ENCODE data around the gene LRIG2.
A peak's percentile ranks its signal among the peaks of the same experiment; 100 is the strongest.
"Not testable (repeated sequence)": the region's sequence is repeated elsewhere in the genome, so short reads cannot be mapped to it uniquely, and the experiment has no call there.

The LRIG2 gene, protein sequence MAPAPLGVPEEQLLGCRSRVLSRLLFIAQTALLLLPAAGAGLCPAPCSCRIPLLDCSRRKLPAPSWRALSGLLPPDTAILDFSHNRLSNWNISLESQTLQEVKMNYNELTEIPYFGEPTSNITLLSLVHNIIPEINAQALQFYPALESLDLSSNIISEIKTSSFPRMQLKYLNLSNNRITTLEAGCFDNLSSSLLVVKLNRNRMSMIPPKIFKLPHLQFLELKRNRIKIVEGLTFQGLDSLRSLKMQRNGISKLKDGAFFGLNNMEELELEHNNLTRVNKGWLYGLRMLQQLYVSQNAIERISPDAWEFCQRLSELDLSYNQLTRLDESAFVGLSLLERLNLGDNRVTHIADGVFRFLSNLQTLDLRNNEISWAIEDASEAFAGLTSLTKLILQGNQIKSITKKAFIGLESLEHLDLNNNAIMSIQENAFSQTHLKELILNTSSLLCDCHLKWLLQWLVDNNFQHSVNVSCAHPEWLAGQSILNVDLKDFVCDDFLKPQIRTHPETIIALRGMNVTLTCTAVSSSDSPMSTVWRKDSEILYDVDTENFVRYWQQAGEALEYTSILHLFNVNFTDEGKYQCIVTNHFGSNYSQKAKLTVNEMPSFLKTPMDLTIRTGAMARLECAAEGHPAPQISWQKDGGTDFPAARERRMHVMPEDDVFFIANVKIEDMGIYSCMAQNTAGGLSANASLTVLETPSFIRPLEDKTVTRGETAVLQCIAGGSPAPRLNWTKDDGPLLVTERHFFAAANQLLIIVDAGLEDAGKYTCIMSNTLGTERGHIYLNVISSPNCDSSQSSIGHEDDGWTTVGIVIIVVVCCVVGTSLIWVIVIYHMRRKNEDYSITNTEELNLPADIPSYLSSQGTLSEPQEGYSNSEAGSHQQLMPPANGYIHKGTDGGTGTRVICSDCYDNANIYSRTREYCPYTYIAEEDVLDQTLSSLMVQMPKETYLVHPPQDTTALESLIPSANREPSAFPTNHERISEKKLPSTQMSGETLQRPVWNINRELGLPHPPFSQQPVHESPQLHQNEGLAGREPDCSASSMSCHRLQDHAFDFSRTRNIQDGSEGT

DNA sequence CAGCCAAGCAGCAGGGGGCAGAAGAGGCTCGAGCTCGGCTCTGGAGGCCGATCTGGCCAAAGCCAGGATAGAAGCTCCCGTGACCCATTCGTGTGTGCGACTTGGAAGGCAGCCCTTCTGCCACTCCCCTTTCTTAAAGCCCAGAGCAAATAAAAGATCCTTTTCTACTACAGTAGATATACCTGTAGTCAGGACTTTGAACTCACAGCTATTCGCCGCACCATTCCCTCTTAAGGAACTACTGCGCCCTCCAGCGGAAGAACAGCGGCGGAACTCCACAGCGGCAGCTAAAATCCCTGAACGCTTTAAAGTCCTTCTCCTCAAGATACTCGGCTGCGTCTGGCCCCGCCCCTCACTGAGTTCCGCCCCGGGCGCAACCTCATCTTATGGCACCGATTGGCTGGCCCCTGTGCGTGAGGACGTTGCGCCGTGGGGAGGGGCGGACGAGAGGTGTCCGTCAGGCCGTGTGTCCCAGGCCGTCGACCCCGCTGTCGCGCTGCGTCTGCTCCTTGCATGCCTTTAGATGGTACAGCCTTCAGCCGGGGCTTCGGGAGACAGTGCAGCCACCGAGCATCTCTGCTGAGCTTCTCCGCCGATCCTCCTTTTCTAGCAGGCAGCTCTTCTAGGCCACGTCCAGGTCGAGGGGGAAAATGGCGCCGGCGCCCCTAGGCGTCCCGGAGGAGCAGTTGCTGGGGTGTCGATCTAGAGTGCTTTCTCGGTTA lies at the start of gene LRIG2:
LRIG2 (plus strand) TSS at position 442 of the 722 bp plus-strand sequence; CDS start at position 651, 209 bp downstream.
- TF ChIP-seq, protein P1, sequence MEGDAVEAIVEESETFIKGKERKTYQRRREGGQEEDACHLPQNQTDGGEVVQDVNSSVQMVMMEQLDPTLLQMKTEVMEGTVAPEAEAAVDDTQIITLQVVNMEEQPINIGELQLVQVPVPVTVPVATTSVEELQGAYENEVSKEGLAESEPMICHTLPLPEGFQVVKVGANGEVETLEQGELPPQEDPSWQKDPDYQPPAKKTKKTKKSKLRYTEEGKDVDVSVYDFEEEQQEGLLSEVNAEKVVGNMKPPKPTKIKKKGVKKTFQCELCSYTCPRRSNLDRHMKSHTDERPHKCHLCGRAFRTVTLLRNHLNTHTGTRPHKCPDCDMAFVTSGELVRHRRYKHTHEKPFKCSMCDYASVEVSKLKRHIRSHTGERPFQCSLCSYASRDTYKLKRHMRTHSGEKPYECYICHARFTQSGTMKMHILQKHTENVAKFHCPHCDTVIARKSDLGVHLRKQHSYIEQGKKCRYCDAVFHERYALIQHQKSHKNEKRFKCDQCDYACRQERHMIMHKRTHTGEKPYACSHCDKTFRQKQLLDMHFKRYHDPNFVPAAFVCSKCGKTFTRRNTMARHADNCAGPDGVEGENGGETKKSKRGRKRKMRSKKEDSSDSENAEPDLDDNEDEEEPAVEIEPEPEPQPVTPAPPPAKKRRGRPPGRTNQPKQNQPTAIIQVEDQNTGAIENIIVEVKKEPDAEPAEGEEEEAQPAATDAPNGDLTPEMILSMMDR (IDR thresholded peaks at IDR 0.05; ENCODE audit: low read depth, low read length, missing control alignments), result peak; percentile 79
- H3K4me3 ChIP-seq (ENCODE audit: low read depth, low read length), result peak within 1 kb of the TSS; percentile 96
- DNase-seq (ENCODE audit: low read depth), result peak; percentile 98
- in situ Hi-C loops (cut with HindIII; ENCODE audit: low sequenced_read_pairs), result no loop called here

DNA sequence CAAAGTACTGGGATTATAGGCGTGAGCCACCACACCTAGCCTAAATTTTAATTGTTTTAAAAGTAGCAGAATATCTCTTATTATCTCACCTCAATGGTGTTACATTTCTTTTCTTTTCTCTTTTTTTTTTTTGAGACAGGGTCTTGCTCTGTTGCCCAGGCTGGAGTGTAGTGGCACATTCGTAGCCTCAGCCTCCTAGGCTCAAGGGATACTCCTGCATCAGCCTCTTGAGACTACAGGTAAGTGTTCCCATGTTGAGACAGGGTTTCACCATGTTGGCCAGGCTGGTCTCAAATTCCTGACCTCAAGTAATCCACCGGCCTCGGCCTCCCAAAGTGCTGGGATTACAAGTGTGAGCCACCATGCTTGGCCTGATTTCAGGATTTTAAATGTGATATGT lies 49.7 kb upstream of the LRIG2 start:
- H3K4me3 ChIP-seq (ENCODE audit: low read depth, low read length); DNase-seq (ENCODE audit: low read depth); in situ Hi-C loops (cut with HindIII; ENCODE audit: low sequenced_read_pairs): not testable (repeated sequence)

DNA sequence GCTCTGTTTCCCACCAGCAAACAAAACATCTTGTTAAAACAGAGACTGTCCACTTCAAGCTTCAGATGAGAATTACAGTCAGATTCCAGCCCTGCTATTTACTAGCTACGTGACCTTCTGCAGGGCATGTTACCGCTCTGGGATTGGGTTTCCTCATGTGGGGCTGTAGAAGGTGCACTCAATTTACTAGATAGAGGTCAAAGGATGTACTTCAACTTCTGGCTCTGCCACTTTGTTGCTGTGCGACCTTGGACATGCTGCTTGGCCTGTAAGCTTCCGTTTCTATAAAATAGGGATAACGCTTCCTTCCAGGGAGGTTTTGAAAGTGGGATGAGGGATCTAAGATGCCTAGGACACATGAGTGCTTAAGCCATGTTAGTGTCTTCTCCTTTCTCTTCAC lies 46.0 kb upstream of the LRIG2 start:
- no peak overlapping the region for H3K4me3 ChIP-seq (ENCODE audit: low read depth, low read length)
- in situ Hi-C loops (cut with HindIII; ENCODE audit: low sequenced_read_pairs), result no loop called here
- no peak for DNase-seq (ENCODE audit: low read depth)
- TF ChIP-seq, protein P1 (IDR thresholded peaks at IDR 0.05; ENCODE audit: low read depth, low read length, missing control alignments), result no peak

DNA sequence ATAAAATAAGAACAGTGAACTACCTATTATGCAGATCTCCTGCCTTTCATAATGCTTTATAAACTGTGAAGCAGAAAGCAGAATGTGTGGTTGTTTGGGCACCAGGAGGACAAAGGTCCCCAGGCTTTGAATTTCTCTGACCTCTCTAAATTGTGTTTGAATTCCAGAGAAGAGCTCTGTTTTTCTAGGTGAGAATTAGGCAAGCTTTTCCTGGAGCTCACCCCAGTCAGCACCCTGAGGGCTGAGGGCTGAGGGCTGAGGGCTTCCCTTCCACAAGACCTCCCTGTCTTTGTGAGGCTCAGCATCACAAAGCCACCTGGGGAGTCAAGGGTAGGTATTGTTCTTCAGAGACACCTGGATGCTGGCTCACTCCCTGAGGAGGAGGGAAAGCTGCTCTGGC lies 45.5 kb upstream of the LRIG2 start:
- no peak overlapping the region for H3K4me3 ChIP-seq (ENCODE audit: low read depth, low read length)
- no peak for DNase-seq (ENCODE audit: low read depth)
- in situ Hi-C loops (cut with HindIII; ENCODE audit: low sequenced_read_pairs), result no loop called here
- TF ChIP-seq, protein P1 (IDR thresholded peaks at IDR 0.05; ENCODE audit: low read depth, low read length, missing control alignments), result no peak

DNA sequence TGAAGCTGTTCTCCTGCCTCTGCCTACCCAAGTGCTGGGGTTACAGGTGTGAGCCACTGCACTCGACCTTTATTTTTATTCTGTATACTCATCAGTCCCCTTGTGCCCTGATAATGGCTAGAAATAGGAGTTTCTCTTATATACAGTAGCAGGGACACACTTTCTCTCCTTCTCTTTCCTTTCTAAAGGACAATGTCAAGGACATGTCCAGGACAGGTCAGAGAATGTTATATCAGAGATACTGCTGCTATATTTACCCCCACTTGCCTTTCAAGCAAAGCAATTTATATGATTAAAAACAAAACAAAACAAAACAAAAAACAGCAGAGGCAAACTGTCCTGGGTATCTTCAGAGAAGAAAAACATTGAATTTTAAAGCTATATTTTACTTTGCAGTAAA lies 43.2 kb upstream of the LRIG2 start:
- DNase-seq (ENCODE audit: low read depth), result no peak
- no peak overlapping the region for H3K4me3 ChIP-seq (ENCODE audit: low read depth, low read length)
- in situ Hi-C loops (cut with HindIII; ENCODE audit: low sequenced_read_pairs), result no loop called here
- TF ChIP-seq, protein P1 (IDR thresholded peaks at IDR 0.05; ENCODE audit: low read depth, low read length, missing control alignments), result no peak

DNA sequence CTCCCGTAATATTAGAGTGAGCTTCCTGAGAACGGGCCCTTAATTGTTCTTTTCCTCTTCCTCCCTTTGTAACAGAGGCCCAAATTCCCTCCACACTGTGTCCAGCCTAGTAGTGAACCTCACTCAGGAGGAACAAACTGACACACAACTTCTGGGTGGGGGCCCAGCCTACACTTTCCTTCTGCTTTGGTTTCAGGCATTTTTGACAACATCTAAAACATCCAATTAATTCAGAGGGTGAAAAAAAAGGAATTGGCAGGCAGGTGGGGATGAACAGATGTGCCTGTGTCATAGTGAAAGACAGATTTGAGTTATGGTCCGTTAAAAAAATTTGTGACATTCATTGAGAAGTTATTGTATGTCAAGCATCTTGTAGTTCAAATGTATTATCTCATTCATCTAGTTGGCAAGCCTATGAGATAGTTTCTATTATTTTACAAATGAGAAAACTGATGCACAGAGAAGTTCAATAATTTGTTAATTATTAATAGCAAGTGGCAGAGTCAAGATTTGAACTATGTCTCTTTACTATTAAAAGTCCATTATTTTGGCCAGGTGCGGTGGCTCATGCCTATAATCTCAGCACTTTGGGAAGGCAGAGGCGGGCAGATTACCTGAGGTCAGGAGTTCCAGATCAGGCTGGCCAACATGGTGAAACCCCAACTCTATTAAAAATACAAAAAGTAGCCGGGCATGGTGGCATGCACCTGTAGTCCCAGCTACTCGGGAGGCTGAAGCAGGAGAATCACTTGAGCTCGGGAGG lies 41.6 kb upstream of the LRIG2 start:
- in situ Hi-C loops (cut with HindIII; ENCODE audit: low sequenced_read_pairs), result no loop called here
- H3K4me3 ChIP-seq (ENCODE audit: low read depth, low read length), result no peak overlapping the region
- TF ChIP-seq, protein P1 (IDR thresholded peaks at IDR 0.05; ENCODE audit: low read depth, low read length, missing control alignments), result no peak
- no peak for DNase-seq (ENCODE audit: low read depth)

All from astrocyte of the cerebellum (primary cell).